ENCODE data around the gene PNMA5. TPM values are rescaled to one million over a fixed set of nuclear protein-coding genes. Genes with fewer than 3 reads are reported as not detected.

The PNMA5 gene
- total RNA-seq, 1 donor = not detected

DNA sequence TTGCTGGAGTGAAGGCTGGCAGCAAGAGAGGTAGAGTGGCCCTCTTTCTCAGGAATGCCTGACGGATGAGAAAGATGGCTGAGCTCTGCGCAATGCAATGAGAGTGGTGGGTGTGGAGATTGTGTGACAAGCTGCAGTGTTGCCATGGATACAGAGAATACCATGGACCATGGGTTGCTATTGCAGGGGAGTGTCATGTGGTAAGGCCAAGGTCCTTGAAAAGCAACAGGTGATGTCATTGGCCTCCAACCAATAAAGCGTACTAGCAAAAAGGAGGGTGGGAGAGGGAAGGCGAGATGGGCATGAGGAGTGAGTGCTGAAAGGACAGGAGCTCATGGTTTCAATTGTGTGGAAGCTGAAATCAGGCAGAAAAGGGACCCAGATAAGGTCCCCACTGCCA is 1.8 kb downstream of the PNMA5 start:
- Histone ChIP-seq H3K27me3 (ENCODE audit: insufficient read depth, low read length) (no peaks in the 10 kb centered on the region), H3K4me1 (ENCODE audit: insufficient read depth, low read length) (no peaks in the 10 kb centered on the region), H3K79me2 (ENCODE audit: insufficient read depth, low read length) (no peaks in the 10 kb centered on the region), H3K27ac (ENCODE audit: low read depth, low read length) (no peak overlapping the region), H3K36me3 (ENCODE audit: insufficient read depth, low read length) (no peaks in the 10 kb centered on the region), H3K4me3 (ENCODE audit: insufficient read depth, low read length) (no peak overlapping the region), H4K20me1 (ENCODE audit: insufficient read depth, low read length) (no peaks in the 10 kb centered on the region), H3K9me3 (ENCODE audit: low read depth, low read length) (no peaks in the 10 kb centered on the region), H2AFZ (ENCODE audit: low read length) (no peak overlapping the region), H3K4me2 (ENCODE audit: insufficient read depth, low read length) (no peak overlapping the region)
- DNase-seq (ENCODE audit: insufficient read length, low spot score, missing footprints) = no peak
- TF ChIP-seq, protein P1, sequence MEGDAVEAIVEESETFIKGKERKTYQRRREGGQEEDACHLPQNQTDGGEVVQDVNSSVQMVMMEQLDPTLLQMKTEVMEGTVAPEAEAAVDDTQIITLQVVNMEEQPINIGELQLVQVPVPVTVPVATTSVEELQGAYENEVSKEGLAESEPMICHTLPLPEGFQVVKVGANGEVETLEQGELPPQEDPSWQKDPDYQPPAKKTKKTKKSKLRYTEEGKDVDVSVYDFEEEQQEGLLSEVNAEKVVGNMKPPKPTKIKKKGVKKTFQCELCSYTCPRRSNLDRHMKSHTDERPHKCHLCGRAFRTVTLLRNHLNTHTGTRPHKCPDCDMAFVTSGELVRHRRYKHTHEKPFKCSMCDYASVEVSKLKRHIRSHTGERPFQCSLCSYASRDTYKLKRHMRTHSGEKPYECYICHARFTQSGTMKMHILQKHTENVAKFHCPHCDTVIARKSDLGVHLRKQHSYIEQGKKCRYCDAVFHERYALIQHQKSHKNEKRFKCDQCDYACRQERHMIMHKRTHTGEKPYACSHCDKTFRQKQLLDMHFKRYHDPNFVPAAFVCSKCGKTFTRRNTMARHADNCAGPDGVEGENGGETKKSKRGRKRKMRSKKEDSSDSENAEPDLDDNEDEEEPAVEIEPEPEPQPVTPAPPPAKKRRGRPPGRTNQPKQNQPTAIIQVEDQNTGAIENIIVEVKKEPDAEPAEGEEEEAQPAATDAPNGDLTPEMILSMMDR (IDR thresholded peaks at IDR 0.05; ENCODE audit: extremely low read depth, low read depth, low read length) = no peak

DNA sequence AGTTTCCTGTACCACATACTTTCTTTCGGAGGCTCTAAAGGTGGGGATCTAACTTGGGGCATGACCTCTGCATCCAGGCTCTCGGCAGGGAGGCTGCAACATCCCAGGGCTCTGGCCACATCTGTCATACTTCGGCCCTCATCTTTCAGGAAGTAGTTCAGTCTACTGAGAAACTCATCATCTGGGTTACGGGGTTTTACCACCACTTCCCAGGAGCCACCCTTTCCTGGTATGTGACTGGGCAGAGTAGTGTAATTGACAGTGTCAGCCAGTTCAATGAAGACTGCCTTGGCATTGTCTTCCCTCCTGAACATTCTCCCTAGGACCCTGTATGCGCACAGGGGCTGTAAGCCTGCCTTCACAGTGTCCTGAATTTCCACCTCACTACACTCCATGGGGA is 2.8 kb downstream of the PNMA5 start:
- Histone ChIP-seq H3K4me2 (ENCODE audit: insufficient read depth, low read length) (no peak overlapping the region), H3K4me3 (ENCODE audit: insufficient read depth, low read length) (no peak overlapping the region), H3K79me2 (ENCODE audit: insufficient read depth, low read length) (no peaks in the 10 kb centered on the region), H2AFZ (ENCODE audit: low read length) (no peak overlapping the region), H3K9me3 (ENCODE audit: low read depth, low read length) (no peaks in the 10 kb centered on the region), H4K20me1 (ENCODE audit: insufficient read depth, low read length) (no peaks in the 10 kb centered on the region), H3K27me3 (ENCODE audit: insufficient read depth, low read length) (no peaks in the 10 kb centered on the region), H3K27ac (ENCODE audit: low read depth, low read length) (no peak overlapping the region), H3K36me3 (ENCODE audit: insufficient read depth, low read length) (no peaks in the 10 kb centered on the region), H3K4me1 (ENCODE audit: insufficient read depth, low read length) (no peaks in the 10 kb centered on the region)
- TF ChIP-seq, protein P1 (IDR thresholded peaks at IDR 0.05; ENCODE audit: extremely low read depth, low read depth, low read length) = no peak
- DNase-seq (ENCODE audit: insufficient read length, low spot score, missing footprints) = no peak

DNA sequence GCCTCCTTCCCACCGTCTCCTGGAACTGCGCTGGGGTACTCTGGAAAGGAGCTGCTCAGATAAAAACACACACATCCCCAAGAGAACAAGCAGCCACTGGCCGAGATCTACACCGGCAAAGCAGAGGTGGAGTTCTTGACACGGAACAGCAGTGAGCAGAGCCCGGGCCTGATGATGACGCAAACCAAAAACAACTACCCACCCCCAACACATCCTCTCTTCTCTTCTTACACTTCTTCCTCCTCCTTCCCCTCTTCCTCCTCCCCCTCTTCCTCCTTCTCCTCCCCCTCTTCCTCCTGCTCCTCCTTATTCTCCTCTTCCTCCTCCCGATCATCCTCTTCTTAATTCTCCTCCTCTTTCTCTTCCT is 4.6 kb downstream of the PNMA5 start:
- Histone ChIP-seq H3K4me2 (ENCODE audit: insufficient read depth, low read length) (no peak overlapping the region), H3K4me1 (ENCODE audit: insufficient read depth, low read length) (no peaks in the 10 kb centered on the region), H3K4me3 (ENCODE audit: insufficient read depth, low read length) (no peak overlapping the region), H2AFZ (ENCODE audit: low read length) (peak overlapping the region; percentile 22), H4K20me1 (ENCODE audit: insufficient read depth, low read length) (no peaks in the 10 kb centered on the region), H3K27me3 (ENCODE audit: insufficient read depth, low read length) (no peaks in the 10 kb centered on the region), H3K36me3 (ENCODE audit: insufficient read depth, low read length) (no peaks in the 10 kb centered on the region), H3K27ac (ENCODE audit: low read depth, low read length) (no peak overlapping the region), H3K9me3 (ENCODE audit: low read depth, low read length) (no peaks in the 10 kb centered on the region), H3K79me2 (ENCODE audit: insufficient read depth, low read length) (no peaks in the 10 kb centered on the region)
- TF ChIP-seq, protein P1 (IDR thresholded peaks at IDR 0.05; ENCODE audit: extremely low read depth, low read depth, low read length) = no peak
- peak; percentile 62 for DNase-seq (ENCODE audit: insufficient read length, low spot score, missing footprints)

GRCh38 chrX:152988536-152989291 is 5.2 kb downstream of the PNMA5 start:
- Histone ChIP-seq H4K20me1 (ENCODE audit: insufficient read depth, low read length) (no peaks in the 10 kb centered on the region), H3K27ac (ENCODE audit: low read depth, low read length) (no peak overlapping the region), H3K9me3 (ENCODE audit: low read depth, low read length) (no peaks in the 10 kb centered on the region), H3K4me1 (ENCODE audit: insufficient read depth, low read length) (no peaks in the 10 kb centered on the region), H3K4me3 (ENCODE audit: insufficient read depth, low read length) (no peak overlapping the region), H3K36me3 (ENCODE audit: insufficient read depth, low read length) (no peaks in the 10 kb centered on the region), H3K79me2 (ENCODE audit: insufficient read depth, low read length) (no peaks in the 10 kb centered on the region), H3K4me2 (ENCODE audit: insufficient read depth, low read length) (no peak overlapping the region), H3K27me3 (ENCODE audit: insufficient read depth, low read length) (no peaks in the 10 kb centered on the region), H2AFZ (ENCODE audit: low read length) (peak overlapping the region; percentile 22)
- no peak for DNase-seq (ENCODE audit: insufficient read length, low spot score, missing footprints)
- TF ChIP-seq, protein P1 (IDR thresholded peaks at IDR 0.05; ENCODE audit: extremely low read depth, low read depth, low read length) = no peak
